HG02571 (cell line): ENCODE data around the gene MAB21L2.
"Not testable (repeated sequence)": the region's sequence is repeated elsewhere in the genome, so short reads cannot be mapped to it uniquely, and the experiment has no call there.

ENCODE experiments used
- ATAC-seq: cut with Tn5 transposase; IDR thresholded peaks from one replicate; pipeline ENCODE4 v1.9.1; 2021; ENCODE audit warnings: mild to moderate bottlenecking, moderate library complexity; ENCODE audit not compliant: unreplicated experiment

The MAB21L2 gene

GRCh38 chr4:150582146-150582872 is at the start of gene MAB21L2:
TSS of gene MAB21L2 (plus strand) at chr4:150582151. CDS start at chr4:150583030, 879 bp downstream.
- no peak for ATAC-seq

GRCh38 chr4:150533673-150534072 is 48.3 kb upstream of the MAB21L2 start:
- ATAC-seq, result no peak

- ATAC-seq, result no peak
Observed at GRCh38 chr4:150534818-150535217, 47.1 kb upstream of the MAB21L2 start.

- not testable (repeated sequence) for ATAC-seq
Observed at GRCh38 chr4:150537911-150538310, 44.0 kb upstream of the MAB21L2 start.

GRCh38 chr4:150540536-150540935 is 41.4 kb upstream of the MAB21L2 start:
- ATAC-seq, result no peak

- ATAC-seq, result no peak
Observed at GRCh38 chr4:150540959-150541360, 41.0 kb upstream of the MAB21L2 start.

- no peak for ATAC-seq
Observed at GRCh38 chr4:150541681-150542080, 40.3 kb upstream of the MAB21L2 start.

- ATAC-seq, result no peak
Observed at GRCh38 chr4:150543042-150543441, 38.9 kb upstream of the MAB21L2 start.

- ATAC-seq, result no peak
Observed at GRCh38 chr4:150546286-150546685, 35.7 kb upstream of the MAB21L2 start.

- ATAC-seq, result no peak
Observed at GRCh38 chr4:150547154-150547838, 34.7 kb upstream of the MAB21L2 start.

- not testable (repeated sequence) for ATAC-seq
Observed at GRCh38 chr4:150557811-150558210, 24.1 kb upstream of the MAB21L2 start.

GRCh38 chr4:150561143-150561737 is 20.7 kb upstream of the MAB21L2 start:
- no peak for ATAC-seq

- ATAC-seq, result no peak
Observed at GRCh38 chr4:150562250-150562649, 19.7 kb upstream of the MAB21L2 start.

GRCh38 chr4:150562751-150563150 is 19.2 kb upstream of the MAB21L2 start:
- no peak for ATAC-seq

- not testable (repeated sequence) for ATAC-seq
Observed at GRCh38 chr4:150564967-150565366, 17.0 kb upstream of the MAB21L2 start.

- no peak for ATAC-seq
Observed at GRCh38 chr4:150567070-150567469, 14.9 kb upstream of the MAB21L2 start.

GRCh38 chr4:150569384-150569987 is 12.5 kb upstream of the MAB21L2 start:
- no peak for ATAC-seq

GRCh38 chr4:150569998-150570535 is 11.9 kb upstream of the MAB21L2 start:
- ATAC-seq, result no peak

GRCh38 chr4:150570862-150571261 is 11.1 kb upstream of the MAB21L2 start:
- no peak for ATAC-seq

- ATAC-seq, result no peak
Observed at GRCh38 chr4:150572704-150573504, 9.0 kb upstream of the MAB21L2 start.
